H1 (cell line): ENCODE measurements around the gene CALHM3. TPM values are rescaled to one million over a fixed set of nuclear protein-coding genes. Genes with fewer than 3 reads are reported as not detected.
"Not testable (repeated sequence)": the region's sequence is repeated elsewhere in the genome, so short reads cannot be mapped to it uniquely, and the experiment has no call there.

Experiments used
- CTCF ChIA-PET: fragments of 300-600 bp; sonication (Branson Sonifier 250); formaldehyde crosslinking; loops from one replicate; lab custom pipeline; 2021; ENCODE audit not compliant: partially characterized antibody; lab: Charles Lee
- POLR2A ChIA-PET: fragments of 300-600 bp; sonication (Branson Sonifier 250); formaldehyde crosslinking; loops from one replicate; lab custom pipeline; 2021; ENCODE audit warnings: inconsistent platforms; ENCODE audit not compliant: partially characterized antibody; lab: Charles Lee
- DNase-seq, 2 experiments: peaks; one replicate each; pipeline versions ENCODE4 v3.0.0 to v3.0.0-alpha.2; 2010 to 2022; ENCODE audit warnings: low spot score in 2 of 2, low read depth in 1 of 2, mixed read lengths in 1 of 2
- FAIRE-seq: peaks from 2 replicates; lab custom pipeline; 2011; peaks lifted over from hg19 to GRCh38; lab: Jason Lieb, UNC
- H2AFZ ChIP-seq: 2 replicates; pipeline ENCODE4 v1.8.1; 2012; ENCODE audit warnings: low read length, inconsistent platforms
- H2AK5ac ChIP-seq: 2 replicates; pipeline ENCODE4 v1.6.1; 2013; ENCODE audit warnings: low read depth, low read length
- H2BK120ac ChIP-seq: replicated peaks from 2 replicates; pipeline ENCODE3; 2013; ENCODE audit warnings: low read depth, low read length, inconsistent platforms
- H2BK12ac ChIP-seq: 2 replicates; pipeline ENCODE4 v1.6.1; 2013; ENCODE audit warnings: low read depth, low read length
- H2BK15ac ChIP-seq: 2 replicates; pipeline ENCODE4 v1.6.1; 2013; ENCODE audit warnings: low read length
- H2BK20ac ChIP-seq: 2 replicates; pipeline ENCODE4 v1.6.1; 2013; ENCODE audit warnings: low read length
- H2BK5ac ChIP-seq: 2 replicates; pipeline ENCODE4 v1.6.1; 2013; ENCODE audit warnings: low read depth, low read length
- H3K14ac ChIP-seq: 2 replicates; pipeline ENCODE4 v1.6.1; 2013; ENCODE audit warnings: inconsistent platforms; ENCODE audit not compliant: insufficient read length
- H3K18ac ChIP-seq: 2 replicates; pipeline ENCODE4 v1.6.1; 2013; ENCODE audit warnings: low read length; ENCODE audit errors: extremely low read depth
- H3K23ac ChIP-seq: 2 replicates; pipeline ENCODE4 v1.6.1; 2013; ENCODE audit warnings: inconsistent platforms; ENCODE audit not compliant: insufficient read length
- H3K23me2 ChIP-seq: 2 replicates; pipeline ENCODE4 v1.6.1; 2013; ENCODE audit warnings: low read depth, low read length
- H3K27ac ChIP-seq: 2 replicates; pipeline ENCODE4 v1.6.1; 2011; ENCODE audit warnings: low read depth, low read length, inconsistent platforms
- H3K27me3 ChIP-seq, 4 experiments: replicated peaks in 1 of 4; 1 replicate in 1 of 4; 2 replicates in 3 of 4; pipeline versions ENCODE4 v1.6.1 to v1.8.1; 2011 to 2013; ENCODE audit warnings: low read length in 3 of 4, mild to moderate bottlenecking in 3 of 4, inconsistent platforms in 2 of 4, mixed read lengths in 2 of 4, moderate library complexity in 1 of 4; ENCODE audit not compliant: control insufficient read depth in 3 of 4, insufficient read depth in 3 of 4; ENCODE audit errors: extremely low read depth in 1 of 4
- H3K36me3 ChIP-seq, 4 experiments: 2 replicates each; pipeline versions ENCODE4 v1.6.1 to v1.8.1; 2011 to 2013; ENCODE audit warnings: mild to moderate bottlenecking in 4 of 4, low read length in 3 of 4, moderate library complexity in 2 of 4, control low read depth in 1 of 4, inconsistent platforms in 1 of 4; ENCODE audit not compliant: insufficient read depth in 4 of 4, control insufficient read depth in 2 of 4
- H3K4ac ChIP-seq: replicated peaks from 2 replicates; pipeline ENCODE3; 2013; ENCODE audit warnings: low read length, low read depth, mixed read lengths, inconsistent platforms; ENCODE audit not compliant: insufficient read length
- H3K4me1 ChIP-seq, 4 experiments: replicated peaks in 1 of 4; 1 replicate in 1 of 4; 2 replicates in 3 of 4; pipeline versions ENCODE4 v1.6.1 to v1.8.1; 2011 to 2013; ENCODE audit warnings: low read length in 3 of 4, inconsistent platforms in 2 of 4, mixed read lengths in 1 of 4; ENCODE audit not compliant: insufficient read depth in 4 of 4, control insufficient read depth in 3 of 4
- H3K4me2 ChIP-seq, 2 experiments: 2 replicates each; pipeline versions ENCODE4 v1.6.1 to v1.8.1; 2011 to 2013; ENCODE audit warnings: low read depth in 2 of 2, low read length in 2 of 2, control low read depth in 1 of 2, inconsistent platforms in 1 of 2, mild to moderate bottlenecking in 1 of 2; ENCODE audit not compliant: insufficient read depth in 1 of 2
- H3K4me3 ChIP-seq, 4 experiments: fragments of 200-600, 300-600 bp in 1 of 4; sonication (generic), shearing (Covaris generic), sonication (Bioruptor Twin) in 1 of 4; 2 replicates each; pipeline versions ENCODE4 v1.5.1 to v1.8.1; 2011 to 2016; ENCODE audit warnings: low read length in 4 of 4, low read depth in 3 of 4, control low read depth in 2 of 4, inconsistent platforms in 2 of 4, mild to moderate bottlenecking in 2 of 4, mixed read lengths in 1 of 4, moderate library complexity in 1 of 4; ENCODE audit not compliant: insufficient read depth in 2 of 4; ENCODE audit errors: extremely low read depth in 1 of 4
- H3K56ac ChIP-seq: replicated peaks from 2 replicates; pipeline ENCODE3; 2013; ENCODE audit warnings: low read depth, mild to moderate bottlenecking, mixed read lengths, low read length, inconsistent platforms; ENCODE audit not compliant: insufficient read length
- H3K79me1 ChIP-seq: 2 replicates; pipeline ENCODE4 v1.6.1; 2013; ENCODE audit warnings: low read depth, low read length, control low read depth
- H3K79me2 ChIP-seq, 2 experiments: 2 replicates each; pipeline versions ENCODE4 v1.6.1 to v1.8.1; 2012 to 2013; ENCODE audit warnings: low read length in 2 of 2, mild to moderate bottlenecking in 2 of 2, inconsistent platforms in 1 of 2; ENCODE audit not compliant: insufficient read depth in 2 of 2, control insufficient read depth in 1 of 2
- H3K9ac ChIP-seq, 4 experiments: replicated peaks in 1 of 4; 1 replicate in 1 of 4; 2 replicates in 3 of 4; pipeline versions ENCODE4 v1.6.1 to v1.8.1; 2011 to 2013; ENCODE audit warnings: low read depth in 3 of 4, low read length in 3 of 4, control low read depth in 2 of 4, mild to moderate bottlenecking in 2 of 4, moderate library complexity in 2 of 4, inconsistent platforms in 1 of 4; ENCODE audit errors: extremely low read depth in 1 of 4
- H3K9me3 ChIP-seq, 2 experiments: 2 replicates each; pipeline versions ENCODE4 v1.6.1 to v1.8.1; 2012 to 2013; ENCODE audit warnings: mild to moderate bottlenecking in 2 of 2, moderate library complexity in 2 of 2, control low read depth in 1 of 2, inconsistent platforms in 1 of 2, low read depth in 1 of 2, low read length in 1 of 2, mixed read lengths in 1 of 2; ENCODE audit not compliant: insufficient read depth in 2 of 2
- H4K20me1 ChIP-seq, 2 experiments: replicated peaks in 1 of 2; 2 replicates each; pipeline versions ENCODE3 to v1.8.1; 2011 to 2013; ENCODE audit warnings: inconsistent platforms in 2 of 2, low read length in 2 of 2, mild to moderate bottlenecking in 1 of 2; ENCODE audit not compliant: insufficient read depth in 2 of 2, control insufficient read depth in 1 of 2
- H4K5ac ChIP-seq: 2 replicates; pipeline ENCODE4 v1.6.1; 2013; ENCODE audit warnings: low read length, low read depth, mixed read lengths, inconsistent platforms; ENCODE audit not compliant: insufficient read length
- H4K8ac ChIP-seq: 2 replicates; pipeline ENCODE4 v1.8.0; 2013; ENCODE audit warnings: mild to moderate bottlenecking, moderate library complexity, low read length, inconsistent platforms; ENCODE audit not compliant: insufficient read depth; ENCODE audit errors: extremely low read depth
- H4K91ac ChIP-seq: replicated peaks from 2 replicates; pipeline ENCODE3; 2013; ENCODE audit warnings: low read length, mixed read lengths, inconsistent platforms; ENCODE audit not compliant: insufficient read length
- WGBS, 2 experiments: shearing (Covaris generic) in 1 of 2; methylation state at CpG; one replicate each; pipeline versions ENCODE4 v1.1.6 to v1.1.7; 2013 to 2015; ENCODE audit warnings: low lambda C conversion rate in 2 of 2, mixed read lengths in 2 of 2, inconsistent platforms in 1 of 2, low coverage in 1 of 2, missing lambda C conversion rate in 1 of 2; ENCODE audit not compliant: insufficient replicate concordance in 2 of 2, insufficient coverage in 1 of 2, insufficient read length in 1 of 2; ENCODE audit errors: extremely low coverage in 1 of 2, missing lambda C conversion rate in 1 of 2; 5-methylcytosine and 5-hydroxymethylcytosine counted together
- polyA plus RNA-seq, 7 experiments: library from polyadenylated mRNA; depleted of rRNA in 3 of 7; stranded (reverse) in 5 of 7; unstranded in 2 of 7; fragments of >200 nt in 5 of 7; fragments of 200-250 nt in 2 of 7; gene quantifications; 1 replicate in 5 of 7; 2 replicates in 1 of 7; 4 replicates in 1 of 7; pipeline versions ENCODE4 v1.2.1 to v1.2.3, GENCODE V29; 2011 to 2013; ENCODE audit warnings: missing spikeins in 2 of 7, mixed read lengths in 2 of 7
- total RNA-seq: library from RNA; stranded (reverse); fragmentation: NEBNext Ultra II Directional; extraction: Animal tissue kit (Norgen Biotek cat#: 25700); gene quantifications from 2 replicates; pipeline ENCODE4 v1.2.1, GENCODE V29; 2021

The CALHM3 gene
- total and polyA plus RNA-seq, 2 of the 8 experiments (the other 6 are each of a cell fraction or from before 2014, with no cell fraction given), result 0.17 to 0.60 TPM

GRCh38 chr10:103527476-103527875 is 48.4 kb upstream of the CALHM3 start:
- CTCF ChIA-PET, result interaction anchor here (1.0 to 1.1 kb wide), 4 partner anchors 17 to 172 kb away, joined by 3 read pairs; no protein-coding TSS in a partner anchor
- H3K4me2 ChIP-seq, H3K4ac ChIP-seq, H3K4me1 ChIP-seq, H2BK12ac ChIP-seq, H4K8ac ChIP-seq, H2AK5ac ChIP-seq, FAIRE-seq, DNase-seq, H3K27me3 ChIP-seq, H3K27ac ChIP-seq, H3K36me3 ChIP-seq, H4K91ac ChIP-seq, H3K23me2 ChIP-seq, H2BK5ac ChIP-seq, H2BK120ac ChIP-seq, H3K18ac ChIP-seq, H3K9ac ChIP-seq, H3K23ac ChIP-seq, H3K79me2 ChIP-seq, H4K20me1 ChIP-seq, POLR2A ChIA-PET, H3K79me1 ChIP-seq, H3K14ac ChIP-seq, H4K5ac ChIP-seq, H2BK20ac ChIP-seq, H3K4me3 ChIP-seq, H2AFZ ChIP-seq, H3K56ac ChIP-seq, H2BK15ac ChIP-seq: not testable (repeated sequence)
- WGBS, 2 experiments, result 81% methylated on average over 2 of the region's 2 CpGs; no CpG with 5 or more reads in 1 of the 2 experiments
- peaks cover 3 to 15% of the 10 kb centered on the region in 2 experiments; a peak in 2 of 4 replicates for H3K9me3 ChIP-seq
